GM10266 (cell line): ENCODE data around the gene CRYZL1.

Source experiments
- DNase-seq: peaks from one replicate; pipeline ENCODE4 v3.0.0; 2012; ENCODE audit errors: extremely low spot score
- TF ChIP-seq, protein P1 (sequence below): IDR thresholded peaks from 2 replicates; pipeline ENCODE4 v1.5.1; 2012; ENCODE audit warnings: mild to moderate bottlenecking, low read depth; ENCODE audit not compliant: control insufficient read depth, insufficient read depth; ENCODE audit errors: missing control alignments

CRYZL1 gene

DNA sequence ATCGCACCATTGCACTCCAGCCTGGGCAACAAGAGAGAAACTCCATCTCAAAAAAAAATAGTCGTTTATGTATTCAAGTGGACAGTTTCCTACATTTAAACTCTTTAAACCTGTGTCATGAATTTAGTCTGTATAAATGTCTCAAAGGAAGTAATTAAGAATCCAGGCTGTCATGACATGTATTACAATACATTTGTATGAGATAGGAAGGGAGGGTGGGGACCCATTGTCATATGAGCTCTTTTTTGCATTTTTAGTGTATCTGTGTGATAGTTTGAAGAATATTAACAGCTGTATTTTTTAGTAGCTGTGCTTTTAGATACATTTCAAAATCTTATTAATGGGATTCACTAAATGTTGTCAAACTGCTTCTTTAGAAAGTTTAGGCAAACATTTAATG lies 73.1 kb downstream of the CRYZL1 start:
- TF ChIP-seq, protein P1, sequence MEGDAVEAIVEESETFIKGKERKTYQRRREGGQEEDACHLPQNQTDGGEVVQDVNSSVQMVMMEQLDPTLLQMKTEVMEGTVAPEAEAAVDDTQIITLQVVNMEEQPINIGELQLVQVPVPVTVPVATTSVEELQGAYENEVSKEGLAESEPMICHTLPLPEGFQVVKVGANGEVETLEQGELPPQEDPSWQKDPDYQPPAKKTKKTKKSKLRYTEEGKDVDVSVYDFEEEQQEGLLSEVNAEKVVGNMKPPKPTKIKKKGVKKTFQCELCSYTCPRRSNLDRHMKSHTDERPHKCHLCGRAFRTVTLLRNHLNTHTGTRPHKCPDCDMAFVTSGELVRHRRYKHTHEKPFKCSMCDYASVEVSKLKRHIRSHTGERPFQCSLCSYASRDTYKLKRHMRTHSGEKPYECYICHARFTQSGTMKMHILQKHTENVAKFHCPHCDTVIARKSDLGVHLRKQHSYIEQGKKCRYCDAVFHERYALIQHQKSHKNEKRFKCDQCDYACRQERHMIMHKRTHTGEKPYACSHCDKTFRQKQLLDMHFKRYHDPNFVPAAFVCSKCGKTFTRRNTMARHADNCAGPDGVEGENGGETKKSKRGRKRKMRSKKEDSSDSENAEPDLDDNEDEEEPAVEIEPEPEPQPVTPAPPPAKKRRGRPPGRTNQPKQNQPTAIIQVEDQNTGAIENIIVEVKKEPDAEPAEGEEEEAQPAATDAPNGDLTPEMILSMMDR = no peak
- DNase-seq = no peak

DNA sequence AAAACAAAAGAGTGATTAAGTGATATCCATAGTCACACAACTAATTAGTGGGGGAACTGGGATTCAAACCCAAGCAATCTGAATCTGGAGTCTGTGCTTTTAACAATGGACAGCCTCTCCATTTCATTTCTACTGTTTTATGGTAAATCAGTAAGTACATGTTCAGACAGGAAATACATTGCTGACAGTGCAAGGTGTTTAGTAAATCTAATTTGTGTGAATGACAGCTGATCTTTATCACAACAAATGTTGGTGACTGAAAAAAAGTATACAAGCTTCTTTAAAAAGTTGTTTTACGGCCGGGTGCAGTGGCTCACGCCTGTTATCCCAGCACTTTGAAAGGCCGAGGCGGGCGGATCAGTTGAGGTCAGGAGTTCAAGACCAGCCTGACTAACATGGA lies 73.6 kb downstream of the CRYZL1 start:
- TF ChIP-seq, protein P1 = no peak

GRCh38 chr21:33566514-33566913 lies 75.0 kb downstream of the CRYZL1 start:
- TF ChIP-seq, protein P1 = no peak
- no peak for DNase-seq

More for the DNA sequence above, 73.6 kb downstream of the CRYZL1 start:
- DNase-seq = no peak

- TF ChIP-seq, protein P1 = no peak
- DNase-seq = no peak
Observed at GRCh38 chr21:33562389-33562788, 79.2 kb downstream of the CRYZL1 start.

- no peak for DNase-seq
- TF ChIP-seq, protein P1 = no peak
Observed at GRCh38 chr21:33561373-33561772, 80.2 kb downstream of the CRYZL1 start.

GRCh38 chr21:33560965-33561364 lies 80.6 kb downstream of the CRYZL1 start:
- no peak for DNase-seq

GRCh38 chr21:33559813-33560212 lies 81.7 kb downstream of the CRYZL1 start:
- DNase-seq = no peak

More at GRCh38 chr21:33560965-33561364, 80.6 kb downstream of the CRYZL1 start:
- TF ChIP-seq, protein P1 = no peak

More at GRCh38 chr21:33559813-33560212, 81.7 kb downstream of the CRYZL1 start:
- TF ChIP-seq, protein P1 = no peak
